GM12875 (cell line): Measurements from ENCODE around the gene SMIM41.

Experiments
- H3K4me3 ChIP-seq: one replicate; pipeline ENCODE4 v1.5.1; 2011; ENCODE audit warnings: low read depth, low read length, control low read depth
- TF ChIP-seq, protein P1 (sequence below): IDR thresholded peaks from 2 replicates; pipeline ENCODE4 v1.5.1; 2011; ENCODE audit warnings: low read depth, mild to moderate bottlenecking, control low read depth, inconsistent platforms, low read length, moderate library complexity, borderline replicate concordance; ENCODE audit not compliant: insufficient read depth

Gene SMIM41

DNA sequence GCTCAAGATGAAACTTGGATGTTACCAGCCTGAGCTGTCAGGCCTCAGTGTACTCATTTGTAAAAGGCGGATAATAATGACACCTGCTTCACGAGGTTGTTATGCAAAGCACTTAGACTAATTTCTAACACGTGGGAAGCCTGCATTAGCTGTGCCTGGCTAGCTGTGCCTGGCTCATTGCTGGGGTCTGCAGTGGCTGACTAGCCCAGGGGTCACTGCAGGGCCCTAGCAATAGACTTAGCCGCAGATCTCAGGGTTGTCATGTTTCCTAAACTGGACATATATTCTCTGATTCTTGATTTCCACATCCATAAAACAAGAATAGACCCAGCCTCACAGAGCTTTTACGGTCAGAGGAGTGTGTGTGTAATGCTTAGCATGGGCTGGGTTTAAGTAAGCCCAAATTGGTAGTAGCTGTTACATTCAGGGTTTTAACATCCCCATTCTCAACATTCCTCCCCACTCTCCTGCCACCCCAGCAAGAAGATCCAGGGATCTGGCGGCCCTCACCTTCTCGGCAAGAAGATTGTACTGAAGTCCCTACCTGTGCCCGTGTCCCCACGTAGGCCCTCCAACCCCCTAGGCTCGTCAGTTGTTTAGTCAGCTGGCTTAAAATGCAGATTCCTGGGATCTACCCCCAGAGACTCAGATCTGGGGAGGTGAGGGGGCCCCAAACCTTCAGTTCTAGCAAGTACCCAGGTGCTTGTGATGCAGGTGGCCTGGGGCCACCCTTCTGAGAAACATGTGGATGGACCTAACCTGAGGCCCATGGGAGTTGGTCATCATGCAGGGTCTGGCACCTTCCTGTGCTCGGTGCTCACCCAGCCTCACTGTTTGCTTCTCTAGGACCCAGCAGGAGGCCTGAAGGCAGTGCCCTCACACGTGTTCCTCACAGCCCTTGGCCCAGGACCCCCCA, 19.7 kb upstream of the SMIM41 start:
- TF ChIP-seq, protein P1, sequence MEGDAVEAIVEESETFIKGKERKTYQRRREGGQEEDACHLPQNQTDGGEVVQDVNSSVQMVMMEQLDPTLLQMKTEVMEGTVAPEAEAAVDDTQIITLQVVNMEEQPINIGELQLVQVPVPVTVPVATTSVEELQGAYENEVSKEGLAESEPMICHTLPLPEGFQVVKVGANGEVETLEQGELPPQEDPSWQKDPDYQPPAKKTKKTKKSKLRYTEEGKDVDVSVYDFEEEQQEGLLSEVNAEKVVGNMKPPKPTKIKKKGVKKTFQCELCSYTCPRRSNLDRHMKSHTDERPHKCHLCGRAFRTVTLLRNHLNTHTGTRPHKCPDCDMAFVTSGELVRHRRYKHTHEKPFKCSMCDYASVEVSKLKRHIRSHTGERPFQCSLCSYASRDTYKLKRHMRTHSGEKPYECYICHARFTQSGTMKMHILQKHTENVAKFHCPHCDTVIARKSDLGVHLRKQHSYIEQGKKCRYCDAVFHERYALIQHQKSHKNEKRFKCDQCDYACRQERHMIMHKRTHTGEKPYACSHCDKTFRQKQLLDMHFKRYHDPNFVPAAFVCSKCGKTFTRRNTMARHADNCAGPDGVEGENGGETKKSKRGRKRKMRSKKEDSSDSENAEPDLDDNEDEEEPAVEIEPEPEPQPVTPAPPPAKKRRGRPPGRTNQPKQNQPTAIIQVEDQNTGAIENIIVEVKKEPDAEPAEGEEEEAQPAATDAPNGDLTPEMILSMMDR: no peak

DNA sequence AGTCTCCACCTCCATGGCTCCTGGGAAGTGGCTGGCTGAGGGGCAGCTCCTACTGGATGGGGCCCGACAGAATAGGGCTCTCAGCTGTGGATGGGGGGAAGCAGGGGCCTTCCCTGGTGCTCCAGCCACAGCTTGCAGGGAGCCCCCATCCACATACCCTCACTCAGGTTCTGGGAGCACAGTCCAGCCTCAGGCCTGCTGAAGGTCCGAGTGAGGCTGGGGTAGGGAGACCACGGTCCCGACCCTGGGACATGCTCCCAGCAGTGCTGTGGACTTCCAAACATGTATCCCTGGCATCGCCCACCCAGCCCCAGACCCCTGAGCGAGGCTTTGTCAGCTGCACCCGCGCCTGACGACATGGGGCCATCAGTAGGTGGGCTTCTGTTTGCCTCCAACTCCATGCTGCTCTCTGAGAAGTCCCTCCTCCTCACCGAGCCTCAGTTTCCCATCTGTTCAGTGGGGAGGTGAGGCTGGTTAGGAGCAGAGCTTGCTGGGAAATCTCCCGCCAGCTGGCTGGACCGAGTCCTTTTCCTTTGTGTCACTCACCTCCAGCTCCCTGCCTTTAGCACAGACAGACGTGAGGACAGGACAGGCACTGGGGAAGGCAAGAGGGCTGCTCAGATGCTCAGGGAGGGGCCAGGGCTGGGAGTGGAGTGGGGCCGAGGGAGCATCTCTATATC, 18.9 kb upstream of the SMIM41 start:
- no peak overlapping the region for H3K4me3 ChIP-seq
- TF ChIP-seq, protein P1: no peak

More for the DNA sequence above, 19.7 kb upstream of the SMIM41 start:
- no peak overlapping the region for H3K4me3 ChIP-seq

DNA sequence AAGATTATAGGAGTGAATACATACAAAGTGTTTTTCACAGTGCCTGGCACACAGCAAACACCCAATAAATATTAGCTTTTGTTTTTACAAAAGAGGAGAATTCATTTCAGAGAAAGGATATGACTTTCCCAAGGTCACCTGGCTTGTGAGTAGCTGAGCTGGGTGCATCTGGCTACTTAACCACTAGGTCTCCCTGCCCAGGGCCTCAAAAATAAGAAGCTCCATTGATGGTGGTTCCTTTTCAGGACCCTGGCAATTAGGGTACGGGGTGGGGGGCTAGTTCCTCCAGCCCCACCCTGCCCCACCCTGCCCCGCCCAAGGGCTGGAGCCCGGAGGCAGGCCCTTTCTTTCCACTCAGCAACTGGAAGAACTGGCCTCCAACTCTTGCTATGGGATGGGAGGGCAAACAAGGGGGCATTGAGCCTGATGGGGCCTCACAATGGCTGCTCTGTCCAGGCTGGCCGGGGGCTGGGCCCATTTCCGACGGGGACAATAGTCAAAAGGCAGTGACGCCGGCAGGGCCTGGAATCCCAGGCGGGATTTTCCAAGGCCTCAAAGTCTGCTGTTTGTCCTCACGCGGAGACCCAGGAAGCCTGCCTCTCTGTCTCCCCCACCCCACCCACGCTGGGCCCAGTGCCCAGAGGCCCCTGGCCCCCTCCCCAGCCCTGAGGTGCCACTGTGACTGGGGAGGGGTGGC, 17.9 kb upstream of the SMIM41 start:
- TF ChIP-seq, protein P1: no peak

DNA sequence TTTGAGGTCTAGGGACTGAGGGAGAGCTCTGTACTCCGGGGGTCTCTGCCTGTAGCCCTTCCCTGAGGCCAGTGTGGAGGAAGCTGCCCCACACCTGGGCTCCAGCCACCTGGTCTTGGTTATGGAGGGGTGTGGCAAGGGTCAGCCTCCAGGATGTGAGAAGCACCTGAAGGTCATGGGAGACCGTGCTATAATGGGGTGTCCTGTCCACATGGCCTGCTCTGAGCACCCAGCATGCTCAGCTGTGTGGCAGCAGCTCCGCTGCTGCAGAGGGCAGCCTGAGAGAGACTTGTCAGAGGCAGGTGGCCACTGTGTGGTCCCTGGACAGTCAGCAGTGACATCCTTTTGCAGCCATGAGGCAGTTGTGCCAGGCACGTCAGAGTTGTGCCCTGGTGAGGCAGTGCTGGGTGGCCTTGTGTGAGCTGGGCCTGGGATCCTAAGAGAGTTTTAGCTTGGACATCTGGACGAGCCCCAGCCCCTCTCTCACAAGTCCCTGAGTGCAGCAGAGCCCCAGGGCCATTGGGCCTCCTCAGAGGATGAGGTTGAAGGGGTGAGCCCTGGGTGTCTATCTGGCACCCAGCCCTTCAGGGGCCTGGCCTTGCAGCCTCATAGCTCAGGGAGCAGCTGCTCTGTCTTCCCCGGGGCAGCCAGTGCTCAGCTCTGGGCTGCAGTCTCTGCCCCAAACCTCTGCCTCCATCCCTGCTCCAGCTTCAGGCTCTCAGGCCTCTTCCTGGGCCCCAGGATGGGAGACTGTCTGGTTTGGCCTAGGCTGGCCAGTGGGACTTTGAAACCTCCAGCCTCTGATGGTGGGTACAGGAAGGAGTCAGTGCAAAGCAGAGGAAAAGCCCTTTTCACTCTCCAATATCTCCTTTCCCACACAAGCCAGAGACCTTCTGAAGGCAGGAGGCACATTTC, 17.1 kb upstream of the SMIM41 start:
- TF ChIP-seq, protein P1: no peak
- H3K4me3 ChIP-seq: no peak overlapping the region

More for the DNA sequence above, 17.9 kb upstream of the SMIM41 start:
- no peak overlapping the region for H3K4me3 ChIP-seq

DNA sequence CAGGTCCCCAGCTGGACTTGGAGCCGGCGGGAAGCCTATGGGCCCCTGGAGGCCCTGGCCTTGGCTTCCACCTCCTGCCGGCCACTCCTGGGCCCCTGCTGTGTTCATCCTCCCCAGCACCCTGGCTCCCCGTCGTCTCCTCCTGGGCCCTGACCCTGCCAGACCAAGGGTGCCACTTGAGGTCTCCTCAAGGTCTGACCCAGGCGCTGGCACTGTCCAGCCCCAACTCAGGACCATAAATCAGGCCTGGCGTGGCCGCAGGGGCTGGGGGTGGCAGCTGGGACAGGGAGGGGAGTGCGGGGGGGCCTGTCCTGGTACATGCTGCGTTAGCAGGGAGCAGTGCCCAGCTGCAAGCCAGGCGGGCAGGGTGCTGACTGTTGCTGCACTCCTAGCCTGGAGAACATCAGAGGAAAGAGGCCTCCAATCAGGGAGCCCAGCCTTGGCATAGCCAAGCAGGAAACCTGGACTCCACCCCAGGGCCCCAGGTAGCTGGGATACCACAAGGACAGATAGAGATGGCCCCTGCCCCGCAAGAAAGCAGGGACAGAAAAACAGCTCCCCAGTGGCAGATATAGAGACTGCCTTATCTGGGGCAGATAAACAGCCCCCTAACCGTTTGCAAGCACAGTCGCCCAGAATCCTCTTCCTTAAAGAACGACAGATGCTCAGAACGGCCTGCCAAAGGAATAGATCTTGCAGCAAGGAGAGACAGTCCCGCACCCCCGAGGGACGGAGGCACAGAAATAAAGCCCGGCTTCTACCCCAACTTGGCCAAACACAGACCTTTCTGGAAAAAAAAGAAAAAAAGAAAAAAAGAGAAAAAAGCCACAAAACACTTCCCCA, 16.2 kb upstream of the SMIM41 start:
- TF ChIP-seq, protein P1: no peak

More for the DNA sequence above, 16.2 kb upstream of the SMIM41 start:
- no peak overlapping the region for H3K4me3 ChIP-seq
